Fibroblast of pulmonary artery (primary cell): Measurements from ENCODE around the gene PTPRO.

Experiments
- DNase-seq: peaks from one replicate; pipeline ENCODE4 v3.0.0-alpha.2; 2010; ENCODE audit warnings: low read depth
- H3K4me3 ChIP-seq: replicated peaks from 2 replicates; pipeline ENCODE4 v1.5.1; 2011; ENCODE audit warnings: low read depth, mild to moderate bottlenecking, control low read depth, low read length, moderate library complexity
- CTCF ChIP-seq: IDR thresholded peaks from 2 replicates; pipeline ENCODE4 v1.5.1; 2011; ENCODE audit warnings: mild to moderate bottlenecking, control low read depth, low read length, inconsistent platforms; ENCODE audit errors: missing control alignments

Gene PTPRO

GRCh38 chr12:15525441-15525840 lies 203.1 kb downstream of the PTPRO start:
- DNase-seq, result no peak
- no peak overlapping the region for H3K4me3 ChIP-seq
- no peak for TF ChIP-seq CTCF

- no peak for TF ChIP-seq CTCF
- H3K4me3 ChIP-seq, result no peak overlapping the region
- no peak for DNase-seq
Observed at GRCh38 chr12:15526033-15526432, 203.7 kb downstream of the PTPRO start.

GRCh38 chr12:15527201-15528080 lies 205.1 kb downstream of the PTPRO start:
- peak; percentile 31 for TF ChIP-seq CTCF
- no peak overlapping the region for H3K4me3 ChIP-seq
- DNase-seq, result peak; percentile 45

GRCh38 chr12:15528666-15529065 lies 206.4 kb downstream of the PTPRO start:
- no peak for DNase-seq
- TF ChIP-seq CTCF, result no peak
- no peak overlapping the region for H3K4me3 ChIP-seq

- no peak for TF ChIP-seq CTCF
- DNase-seq, result no peak
Observed at GRCh38 chr12:15530361-15530760, 208.1 kb downstream of the PTPRO start.

GRCh38 chr12:15532364-15532977 lies 210.2 kb downstream of the PTPRO start:
- peak; percentile 83 for DNase-seq
- TF ChIP-seq CTCF, result peak; percentile 70
- no peak overlapping the region for H3K4me3 ChIP-seq

More at GRCh38 chr12:15530361-15530760, 208.1 kb downstream of the PTPRO start:
- no peak overlapping the region for H3K4me3 ChIP-seq
